HG02623 (cell line): ENCODE measurements around the gene CREBBP.

Source experiments
- ATAC-seq: cut with Tn5 transposase; IDR thresholded peaks from one replicate; pipeline ENCODE4 v1.9.1; 2021; ENCODE audit warnings: moderate library complexity; ENCODE audit not compliant: unreplicated experiment

CREBBP gene

GRCh38 chr16:3681206-3681605, 199.3 kb downstream of the CREBBP start:
- ATAC-seq = no peak

DNA sequence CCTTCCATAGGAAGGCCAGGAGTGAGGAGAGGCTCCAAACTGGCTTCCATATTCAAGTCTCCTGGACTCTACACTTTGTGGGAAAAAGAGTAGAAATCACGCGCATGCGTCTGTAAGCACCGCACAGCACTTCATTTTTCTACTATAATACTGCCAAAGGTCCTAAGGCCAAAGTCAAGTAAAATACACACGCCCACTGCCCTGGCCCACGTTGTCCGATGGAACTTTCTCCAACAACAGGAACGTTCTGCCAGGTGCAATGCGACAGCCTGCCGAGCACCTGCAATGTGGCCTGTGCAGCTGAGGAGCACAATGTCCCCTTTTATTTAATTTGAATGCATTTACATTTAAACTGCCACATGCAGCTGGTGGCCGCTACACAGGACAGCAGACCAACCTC, 202.5 kb downstream of the CREBBP start:
- ATAC-seq = no peak

DNA sequence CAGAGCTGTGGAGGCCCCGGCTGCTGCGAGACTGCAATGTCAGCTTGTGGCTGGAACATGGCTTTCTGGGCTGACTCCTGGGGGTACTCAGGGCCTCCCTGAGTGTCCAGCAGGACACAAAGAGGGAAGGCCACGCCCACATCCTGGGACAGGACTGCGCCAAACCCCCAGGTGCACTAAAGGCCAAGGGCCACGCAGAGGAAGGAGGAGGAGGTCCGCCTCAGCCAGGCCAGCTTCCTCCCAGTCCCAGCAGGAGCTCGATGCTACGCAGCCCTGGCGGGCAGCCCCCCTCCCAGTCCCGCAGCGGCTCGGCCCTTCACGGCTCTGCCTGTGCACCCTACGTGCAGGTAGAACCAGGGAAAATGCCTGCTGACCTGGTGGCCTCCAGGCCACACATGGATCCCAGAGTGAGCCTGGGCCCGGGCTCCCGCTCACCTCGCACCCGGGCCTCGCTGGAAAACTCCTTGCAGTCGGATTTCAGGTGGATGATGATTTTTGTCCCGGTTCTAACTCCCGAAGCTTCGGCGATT, 204.8 kb downstream of the CREBBP start:
- no peak for ATAC-seq
